GM06990 (cell line): ENCODE data around the gene ATIC.

Source experiments
- DNase-seq: peaks from one replicate; pipeline ENCODE4 v3.0.0-alpha.2; 2011; ENCODE audit not compliant: insufficient read length; ENCODE audit errors: extremely low read depth
- H3K27me3 ChIP-seq: replicated peaks from 2 replicates; pipeline ENCODE4 v1.6.0; 2011; ENCODE audit warnings: low read length; ENCODE audit not compliant: control insufficient read depth, insufficient read depth
- H3K36me3 ChIP-seq: 2 replicates; pipeline ENCODE4 v1.5.1; 2011; ENCODE audit warnings: low read length; ENCODE audit not compliant: control insufficient read depth, insufficient read depth
- H3K4me3 ChIP-seq: replicated peaks from 2 replicates; pipeline ENCODE4 v1.5.1; 2011; ENCODE audit warnings: low read depth, mild to moderate bottlenecking, control low read depth, low read length
- CTCF ChIP-seq: IDR thresholded peaks from 2 replicates; pipeline ENCODE4 v1.5.1; 2011; ENCODE audit warnings: low read length, control low read depth, mild to moderate bottlenecking, inconsistent platforms; ENCODE audit not compliant: insufficient read depth, poor library complexity, severe bottlenecking

The ATIC gene

GRCh38 chr2:215380699-215381098 lies 68.8 kb downstream of the ATIC start:
- Histone ChIP-seq H3K27me3 (no peaks in the 10 kb centered on the region), H3K4me3 (no peak overlapping the region), H3K36me3 (no peaks in the 10 kb centered on the region)
- no peak for DNase-seq
- no peak for TF ChIP-seq CTCF

GRCh38 chr2:215382011-215382410 lies 70.2 kb downstream of the ATIC start:
- no peak for TF ChIP-seq CTCF
- no peak for DNase-seq
- H3K36me3 ChIP-seq: no peaks in the 10 kb centered on the region

GRCh38 chr2:215382480-215382879 lies 70.6 kb downstream of the ATIC start:
- TF ChIP-seq CTCF: no peak
- no peak overlapping the region for H3K4me3 ChIP-seq
- H3K36me3 ChIP-seq: no peaks in the 10 kb centered on the region
- H3K27me3 ChIP-seq: no peaks in the 10 kb centered on the region
- DNase-seq: no peak

More at GRCh38 chr2:215382011-215382410, 70.2 kb downstream of the ATIC start:
- Histone ChIP-seq H3K4me3 (no peak overlapping the region), H3K27me3 (no peaks in the 10 kb centered on the region)

GRCh38 chr2:215383652-215384279 lies 71.9 kb downstream of the ATIC start:
- H3K27me3 ChIP-seq: no peaks in the 10 kb centered on the region
- DNase-seq: no peak
- no peak for TF ChIP-seq CTCF
- H3K36me3 ChIP-seq: no peaks in the 10 kb centered on the region
- no peak overlapping the region for H3K4me3 ChIP-seq

- no peaks in the 10 kb centered on the region for H3K27me3 ChIP-seq
- no peak overlapping the region for H3K4me3 ChIP-seq
- no peak for TF ChIP-seq CTCF
- no peak for DNase-seq
- H3K36me3 ChIP-seq: no peaks in the 10 kb centered on the region
Measured at GRCh38 chr2:215384710-215385109, 72.9 kb downstream of the ATIC start.

- Histone ChIP-seq H3K4me3 (no peak overlapping the region), H3K36me3 (no peaks in the 10 kb centered on the region), H3K27me3 (no peaks in the 10 kb centered on the region)
- no peak for TF ChIP-seq CTCF
- no peak for DNase-seq
Measured at GRCh38 chr2:215386566-215386965, 74.7 kb downstream of the ATIC start.
